CD4-positive, alpha-beta memory T cell (primary cell): Measurements from ENCODE around the gene C18orf32. TPM values are rescaled to one million over a fixed set of nuclear protein-coding genes. Genes with fewer than 3 reads are reported as not detected.
"Not testable (repeated sequence)": the region's sequence is repeated elsewhere in the genome, so short reads cannot be mapped to it uniquely, and the experiment has no call there.

Experiments used
- CTCF ChIA-PET: fragments of 350-600 bp; sonication (Branson Sonifier 250); formaldehyde crosslinking; loops from one replicate; lab custom pipeline; 2021; ENCODE audit warnings: inconsistent platforms; ENCODE audit not compliant: partially characterized antibody; lab: Charles Lee
- POLR2A ChIA-PET: fragments of 350-600 bp; sonication (Branson Sonifier 250); formaldehyde crosslinking; loops from one replicate; lab custom pipeline; 2021; ENCODE audit not compliant: partially characterized antibody; lab: Charles Lee
- DNase-seq, 5 donors: peaks; one replicate each; pipeline versions ENCODE4 v3.0.0 to v3.0.0-alpha.2; 2020 to 2022; ENCODE audit warnings: mixed read lengths in 1 of 5
- H3K27ac ChIP-seq: one replicate; pipeline ENCODE4 v1.7.0; 2013; ENCODE audit warnings: low read depth, low read length
- H3K27me3 ChIP-seq: 2 replicates; pipeline ENCODE4 v1.7.0; 2013; ENCODE audit warnings: mild to moderate bottlenecking, low read length, moderate library complexity; ENCODE audit not compliant: insufficient read depth
- H3K36me3 ChIP-seq: 2 replicates; pipeline ENCODE4 v1.7.0; 2013; ENCODE audit warnings: mild to moderate bottlenecking, low read length, moderate library complexity; ENCODE audit not compliant: insufficient read depth
- H3K4me1 ChIP-seq: 2 replicates; pipeline ENCODE4 v1.7.0; 2013; ENCODE audit warnings: mild to moderate bottlenecking, low read length, moderate library complexity; ENCODE audit not compliant: insufficient read depth
- H3K4me3 ChIP-seq, 2 donors: one replicate each; pipeline ENCODE4 v1.7.0; 2013; ENCODE audit warnings: low read length in 2 of 2, mild to moderate bottlenecking in 1 of 2
- H3K9me3 ChIP-seq, 2 donors: one replicate each; pipeline ENCODE4 v1.7.0; 2013; ENCODE audit warnings: low read length in 2 of 2, control low read depth in 1 of 2; ENCODE audit not compliant: control insufficient read depth in 1 of 2
- H3K27ac Mint-ChIP-seq, 7 donors: one replicate each; pipeline ENCODE4 v1.8.0; 2020 to 2021; ENCODE audit warnings: mixed read lengths in 7 of 7, mild to moderate bottlenecking in 6 of 7, inconsistent platforms in 3 of 7, moderate library complexity in 3 of 7
- H3K27me3 Mint-ChIP-seq, 2 donors: one replicate each; pipeline ENCODE4 v1.8.0; 2020 to 2021; ENCODE audit warnings: mixed read lengths in 2 of 2
- H3K36me3 Mint-ChIP-seq, 2 donors: one replicate each; pipeline ENCODE4 v1.8.0; 2020 to 2021; ENCODE audit warnings: mixed read lengths in 2 of 2, inconsistent platforms in 1 of 2, mild to moderate bottlenecking in 1 of 2
- H3K4me1 Mint-ChIP-seq, 4 donors: one replicate each; pipeline ENCODE4 v1.8.0; 2020 to 2021; ENCODE audit warnings: mixed read lengths in 4 of 4, mild to moderate bottlenecking in 1 of 4
- H3K4me3 Mint-ChIP-seq, 8 donors: one replicate each; pipeline ENCODE4 v1.8.0; 2020 to 2021; ENCODE audit warnings: mixed read lengths in 8 of 8, mild to moderate bottlenecking in 7 of 8, moderate library complexity in 6 of 8, inconsistent platforms in 3 of 8
- H3K9me3 Mint-ChIP-seq, 8 donors: one replicate each; pipeline ENCODE4 v1.8.0; 2020 to 2021; ENCODE audit warnings: mixed read lengths in 8 of 8, mild to moderate bottlenecking in 5 of 8, inconsistent platforms in 3 of 8, moderate library complexity in 1 of 8
- intact Hi-C: fragments of 100-400 bp; cut with micrococcal nuclease; formaldehyde crosslinking; loops from one replicate; pipeline ENCODE4 v1.15.1; 2023
- polyA plus RNA-seq, 2 donors: library from polyadenylated mRNA; unstranded; fragments of 300-500 nt; fragmentation: Illumina TruSeq; gene quantifications; one replicate each; pipeline ENCODE4 v1.2.3, GENCODE V29; 2021
- total RNA-seq, 2 experiments: library from RNA; stranded (reverse); gene quantifications; one replicate each; pipeline ENCODE4 v1.2.3, GENCODE V29; 2021

C18orf32 gene
- total and polyA plus RNA-seq, 4 experiments from 2014 or later = 48.7 to 138 (median 69.5) TPM

- DNase-seq = no peak
- Mint-ChIP-seq H3K4me1 (no peaks in the 10 kb centered on the region), H3K9me3 (no peaks in the 10 kb centered on the region), H3K27ac (no peak overlapping the region), H3K27me3 (peaks cover 2 to 13% of the 10 kb centered on the region in 2 donors), H3K4me3 (no peak overlapping the region), H3K36me3 (no peaks in the 10 kb centered on the region)
- Histone ChIP-seq H3K36me3 (no peaks in the 10 kb centered on the region), H3K4me1 (no peaks in the 10 kb centered on the region), H3K9me3 (no peaks in the 10 kb centered on the region), H3K4me3 (no peak overlapping the region), H3K27ac (no peak overlapping the region), H3K27me3 (no peaks in the 10 kb centered on the region)
- CTCF ChIA-PET = interaction anchor here (1.0 to 1.3 kb wide), 2 partner anchors 10 to 14 kb away, joined by 3 read pairs; no protein-coding TSS in a partner anchor
- POLR2A ChIA-PET = no interaction called here
- intact Hi-C loops = no loop called here
Observed at GRCh38 chr18:49524951-49525350, 37.9 kb upstream of the C18orf32 start.

GRCh38 chr18:49524349-49524748, 37.3 kb upstream of the C18orf32 start:
- no peaks in the 10 kb centered on the region for H3K9me3 Mint-ChIP-seq
- H3K27me3 Mint-ChIP-seq = peaks cover 2 to 7% of the 10 kb centered on the region in 2 donors
- CTCF ChIA-PET = interaction anchor here (1.0 to 1.3 kb wide), 2 partner anchors 13 to 833 kb away, joined by 3 read pairs; no protein-coding TSS in a partner anchor
- Histone ChIP-seq H3K27ac (no peak overlapping the region), H3K4me1 (no peaks in the 10 kb centered on the region), H3K27me3 (no peaks in the 10 kb centered on the region), H3K9me3 (no peaks in the 10 kb centered on the region), H3K4me3 (no peak overlapping the region), H3K36me3 (no peaks in the 10 kb centered on the region)
- no peak for DNase-seq
- intact Hi-C loops = no loop called here
- no peaks in the 10 kb centered on the region for H3K36me3 Mint-ChIP-seq
- H3K4me1 Mint-ChIP-seq = no peaks in the 10 kb centered on the region
- H3K27ac Mint-ChIP-seq = peak overlapping the region in 1 of 7 donors; percentile 44
- no peak overlapping the region for H3K4me3 Mint-ChIP-seq
- POLR2A ChIA-PET = no interaction called here

- H3K9me3 Mint-ChIP-seq, DNase-seq, H3K4me3 Mint-ChIP-seq, H3K27ac ChIP-seq, H3K36me3 Mint-ChIP-seq, H3K9me3 ChIP-seq, H3K4me3 ChIP-seq, H3K36me3 ChIP-seq, H3K4me1 Mint-ChIP-seq, intact Hi-C loops, POLR2A ChIA-PET, H3K27ac Mint-ChIP-seq, H3K4me1 ChIP-seq, H3K27me3 Mint-ChIP-seq, H3K27me3 ChIP-seq: not testable (repeated sequence)
- CTCF ChIA-PET = interaction anchor here (1.0 to 1.3 kb wide), 2 partner anchors 12 to 834 kb away, joined by 3 read pairs; no protein-coding TSS in a partner anchor
Observed at GRCh38 chr18:49523580-49524093, 36.6 kb upstream of the C18orf32 start.

GRCh38 chr18:49521216-49521835, 34.3 kb upstream of the C18orf32 start:
- no peaks in the 10 kb centered on the region for H3K9me3 Mint-ChIP-seq
- CTCF ChIA-PET = no interaction called here

GRCh38 chr18:49520661-49521145, 33.7 kb upstream of the C18orf32 start:
- Histone ChIP-seq H3K27ac (no peak overlapping the region), H3K4me1 (no peaks in the 10 kb centered on the region), H3K9me3 (no peaks in the 10 kb centered on the region), H3K4me3 (no peak overlapping the region), H3K36me3 (no peaks in the 10 kb centered on the region), H3K27me3 (no peaks in the 10 kb centered on the region)
- POLR2A ChIA-PET = no interaction called here
- H3K36me3 Mint-ChIP-seq = no peaks in the 10 kb centered on the region
- no peak overlapping the region for H3K27ac Mint-ChIP-seq
- CTCF ChIA-PET = no interaction called here
- intact Hi-C loops = no loop called here
- no peak overlapping the region for H3K4me3 Mint-ChIP-seq
- H3K9me3 Mint-ChIP-seq = no peaks in the 10 kb centered on the region
- no peak for DNase-seq
- no peaks in the 10 kb centered on the region for H3K4me1 Mint-ChIP-seq
- H3K27me3 Mint-ChIP-seq = peaks cover 2% of the 10 kb centered on the region in 2 donors

More at GRCh38 chr18:49521216-49521835, 34.3 kb upstream of the C18orf32 start:
- Mint-ChIP-seq H3K27me3 (peaks cover 2% of the 10 kb centered on the region in 2 donors), H3K4me3 (no peak overlapping the region), H3K27ac (no peak overlapping the region), H3K36me3 (no peaks in the 10 kb centered on the region), H3K4me1 (no peaks in the 10 kb centered on the region)
- no peaks in the 10 kb centered on the region for H3K27me3 ChIP-seq
- no peaks in the 10 kb centered on the region for H3K36me3 ChIP-seq
- H3K4me1 ChIP-seq = no peaks in the 10 kb centered on the region
- H3K4me3 ChIP-seq = no peak overlapping the region
- intact Hi-C loops = no loop called here
- no peak overlapping the region for H3K27ac ChIP-seq
- POLR2A ChIA-PET = no interaction called here
- H3K9me3 ChIP-seq = no peaks in the 10 kb centered on the region
- no peak for DNase-seq

- CTCF ChIA-PET = interaction anchor here (1.1 to 12.6 kb wide), 3 partner anchors 8 to 340 kb away, joined by 3 to 287 read pairs (median 5); no protein-coding TSS in a partner anchor
- Mint-ChIP-seq H3K4me1 (no peaks in the 10 kb centered on the region), H3K9me3 (no peaks in the 10 kb centered on the region), H3K4me3 (no peak overlapping the region), H3K27ac (no peak overlapping the region), H3K36me3 (no peaks in the 10 kb centered on the region), H3K27me3 (peaks cover 2% of the 10 kb centered on the region in 2 donors)
- no peaks in the 10 kb centered on the region for H3K4me1 ChIP-seq
- DNase-seq = no peak
- H3K9me3 ChIP-seq = no peaks in the 10 kb centered on the region
- H3K36me3 ChIP-seq = no peaks in the 10 kb centered on the region
- POLR2A ChIA-PET = no interaction called here
- intact Hi-C loops = no loop called here
- no peaks in the 10 kb centered on the region for H3K27me3 ChIP-seq
- no peak overlapping the region for H3K4me3 ChIP-seq
- H3K27ac ChIP-seq = no peak overlapping the region
Observed at GRCh38 chr18:49519101-49519971, 32.3 kb upstream of the C18orf32 start.

- H3K27me3 ChIP-seq = no peaks in the 10 kb centered on the region
- Mint-ChIP-seq H3K9me3 (no peaks in the 10 kb centered on the region), H3K27ac (no peak overlapping the region), H3K27me3 (peaks cover 0 to 2% of the 10 kb centered on the region in 2 donors), H3K4me3 (no peak overlapping the region), H3K4me1 (no peaks in the 10 kb centered on the region), H3K36me3 (no peaks in the 10 kb centered on the region)
- H3K4me1 ChIP-seq = no peaks in the 10 kb centered on the region
- no peak for DNase-seq
- H3K9me3 ChIP-seq = no peaks in the 10 kb centered on the region
- ChIA-PET POLR2A (no interaction called here), CTCF (interaction anchor here (12.6 kb wide), 1 partner anchor 342 kb away, joined by 287 read pairs; no protein-coding TSS in a partner anchor)
- intact Hi-C loops = no loop called here
- H3K36me3 ChIP-seq = no peaks in the 10 kb centered on the region
- no peak overlapping the region for H3K27ac ChIP-seq
- H3K4me3 ChIP-seq = no peak overlapping the region
Observed at GRCh38 chr18:49517483-49517882, 30.4 kb upstream of the C18orf32 start.
